ENCODE measurements around the gene LIPJ.

GRCh38 chr10:88623835-88624234, 37.3 kb downstream of the LIPJ start:
- no peak for TF ChIP-seq POLR2A (IDR thresholded peaks at IDR 0.05)
- TF ChIP-seq, protein P1, sequence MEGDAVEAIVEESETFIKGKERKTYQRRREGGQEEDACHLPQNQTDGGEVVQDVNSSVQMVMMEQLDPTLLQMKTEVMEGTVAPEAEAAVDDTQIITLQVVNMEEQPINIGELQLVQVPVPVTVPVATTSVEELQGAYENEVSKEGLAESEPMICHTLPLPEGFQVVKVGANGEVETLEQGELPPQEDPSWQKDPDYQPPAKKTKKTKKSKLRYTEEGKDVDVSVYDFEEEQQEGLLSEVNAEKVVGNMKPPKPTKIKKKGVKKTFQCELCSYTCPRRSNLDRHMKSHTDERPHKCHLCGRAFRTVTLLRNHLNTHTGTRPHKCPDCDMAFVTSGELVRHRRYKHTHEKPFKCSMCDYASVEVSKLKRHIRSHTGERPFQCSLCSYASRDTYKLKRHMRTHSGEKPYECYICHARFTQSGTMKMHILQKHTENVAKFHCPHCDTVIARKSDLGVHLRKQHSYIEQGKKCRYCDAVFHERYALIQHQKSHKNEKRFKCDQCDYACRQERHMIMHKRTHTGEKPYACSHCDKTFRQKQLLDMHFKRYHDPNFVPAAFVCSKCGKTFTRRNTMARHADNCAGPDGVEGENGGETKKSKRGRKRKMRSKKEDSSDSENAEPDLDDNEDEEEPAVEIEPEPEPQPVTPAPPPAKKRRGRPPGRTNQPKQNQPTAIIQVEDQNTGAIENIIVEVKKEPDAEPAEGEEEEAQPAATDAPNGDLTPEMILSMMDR (IDR thresholded peaks at IDR 0.05 in 4 of 5, conservative IDR thresholded peaks at IDR 0.05 in 1 of 5): no peak

Measured in gastrocnemius medialis (tissue), 4 donors.